Measurements from ENCODE around the gene RAD50. TPM values are rescaled to one million over a fixed set of nuclear protein-coding genes. Genes with fewer than 3 reads are reported as not detected.

Gene RAD50
- total RNA-seq, 2 donors from 2014 or later, result 49.7 to 50.7 TPM

DNA sequence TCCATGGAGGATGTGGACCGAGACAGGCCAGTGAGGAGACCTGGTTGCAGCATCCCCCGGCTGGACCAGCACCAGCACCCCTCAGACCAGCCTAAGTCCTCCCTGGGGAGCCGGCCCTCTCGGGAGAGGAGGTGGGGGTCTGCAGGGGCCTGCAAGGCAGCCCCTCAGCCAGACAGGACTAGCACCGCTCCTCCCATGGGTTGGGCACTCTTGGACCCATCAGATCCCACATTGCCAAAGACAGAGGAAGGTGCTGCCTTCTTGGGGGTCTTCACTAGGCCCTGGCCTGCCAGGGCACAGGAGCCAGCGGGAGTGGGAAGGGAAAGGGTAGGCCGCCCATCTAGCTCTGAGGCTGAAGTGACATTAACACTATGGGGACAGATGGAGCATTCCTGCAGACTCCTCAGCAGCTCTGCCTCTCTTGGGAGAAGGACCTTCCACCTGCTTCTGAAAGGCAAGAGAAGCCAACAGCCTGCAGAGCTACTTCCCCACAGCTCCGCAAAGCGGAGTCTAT, 108.0 kb downstream of the RAD50 start:
- no peaks in the 10 kb centered on the region for H3K9me3 Mint-ChIP-seq
- TF ChIP-seq, protein P1, sequence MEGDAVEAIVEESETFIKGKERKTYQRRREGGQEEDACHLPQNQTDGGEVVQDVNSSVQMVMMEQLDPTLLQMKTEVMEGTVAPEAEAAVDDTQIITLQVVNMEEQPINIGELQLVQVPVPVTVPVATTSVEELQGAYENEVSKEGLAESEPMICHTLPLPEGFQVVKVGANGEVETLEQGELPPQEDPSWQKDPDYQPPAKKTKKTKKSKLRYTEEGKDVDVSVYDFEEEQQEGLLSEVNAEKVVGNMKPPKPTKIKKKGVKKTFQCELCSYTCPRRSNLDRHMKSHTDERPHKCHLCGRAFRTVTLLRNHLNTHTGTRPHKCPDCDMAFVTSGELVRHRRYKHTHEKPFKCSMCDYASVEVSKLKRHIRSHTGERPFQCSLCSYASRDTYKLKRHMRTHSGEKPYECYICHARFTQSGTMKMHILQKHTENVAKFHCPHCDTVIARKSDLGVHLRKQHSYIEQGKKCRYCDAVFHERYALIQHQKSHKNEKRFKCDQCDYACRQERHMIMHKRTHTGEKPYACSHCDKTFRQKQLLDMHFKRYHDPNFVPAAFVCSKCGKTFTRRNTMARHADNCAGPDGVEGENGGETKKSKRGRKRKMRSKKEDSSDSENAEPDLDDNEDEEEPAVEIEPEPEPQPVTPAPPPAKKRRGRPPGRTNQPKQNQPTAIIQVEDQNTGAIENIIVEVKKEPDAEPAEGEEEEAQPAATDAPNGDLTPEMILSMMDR (conservative IDR thresholded peaks at IDR 0.05), result no peak
- Histone ChIP-seq H3K27ac (ENCODE audit: low read depth, low read length) (no peak overlapping the region), H3K4me1 (ENCODE audit: control insufficient read depth, insufficient read depth, low read length) (peaks cover 9% of the 10 kb centered on the region), H3K4me3 (ENCODE audit: low read length) (no peak overlapping the region), H3K9me3 (ENCODE audit: control insufficient read depth, low read length) (no peaks in the 10 kb centered on the region), H3K36me3 (ENCODE audit: control insufficient read depth, insufficient read depth, low read length) (no peaks in the 10 kb centered on the region), H3K27me3 (ENCODE audit: control insufficient read depth, insufficient read depth, low read length, poor library complexity, severe bottlenecking) (no peaks in the 10 kb centered on the region), H3K9ac (ENCODE audit: extremely low read depth, low read length, poor library complexity, severe bottlenecking) (no peak overlapping the region)
- peaks cover 2% of the 10 kb centered on the region for H3K27me3 Mint-ChIP-seq (ENCODE audit: insufficient read depth)
- peaks cover 21% of the 10 kb centered on the region for H3K4me1 Mint-ChIP-seq
- WGBS, 2 experiments (ENCODE audit: insufficient coverage in 1 of 2, insufficient read length in 1 of 2), result 89 to 93% methylated on average over 3 to 9 of the region's 9 CpGs
- H3K36me3 Mint-ChIP-seq (ENCODE audit: low read depth), result no peaks in the 10 kb centered on the region
- H3K27ac Mint-ChIP-seq, result no peak overlapping the region
- no peak overlapping the region for H3K4me3 Mint-ChIP-seq
- DNase-seq, result no peak

DNA sequence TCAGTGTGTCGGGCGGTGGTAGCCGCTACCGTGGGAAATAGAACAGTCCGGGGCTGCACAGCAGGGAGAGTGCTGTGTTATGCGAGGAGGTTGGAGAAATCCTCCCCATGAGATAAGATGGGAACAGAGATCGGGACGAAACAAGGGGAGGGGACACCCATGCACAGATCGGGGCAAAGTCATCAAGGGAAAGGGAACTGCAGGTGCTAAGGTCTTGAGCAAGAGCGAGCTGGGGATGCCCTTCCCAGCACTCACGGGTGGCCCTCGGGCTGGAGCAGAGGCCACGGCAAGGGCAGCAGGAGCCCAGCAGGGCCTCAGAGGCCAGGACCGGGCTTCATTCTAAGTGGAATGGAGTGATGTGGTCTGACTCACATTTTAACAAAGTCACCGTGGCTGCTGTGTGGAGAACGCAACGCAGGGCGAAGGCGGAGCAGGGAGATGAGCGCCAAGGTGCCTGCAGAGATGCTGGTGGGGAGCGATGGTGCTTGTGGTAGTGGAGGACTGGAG, 108.8 kb downstream of the RAD50 start:
- Histone ChIP-seq H3K27ac (ENCODE audit: low read depth, low read length) (no peak overlapping the region), H3K9ac (ENCODE audit: extremely low read depth, low read length, poor library complexity, severe bottlenecking) (no peak overlapping the region), H3K4me1 (ENCODE audit: control insufficient read depth, insufficient read depth, low read length) (peaks cover 9% of the 10 kb centered on the region), H3K27me3 (ENCODE audit: control insufficient read depth, insufficient read depth, low read length, poor library complexity, severe bottlenecking) (no peaks in the 10 kb centered on the region), H3K9me3 (ENCODE audit: control insufficient read depth, low read length) (no peaks in the 10 kb centered on the region), H3K36me3 (ENCODE audit: control insufficient read depth, insufficient read depth, low read length) (no peaks in the 10 kb centered on the region), H3K4me3 (ENCODE audit: low read length) (no peak overlapping the region)
- no peak overlapping the region for H3K27ac Mint-ChIP-seq
- H3K9me3 Mint-ChIP-seq, result no peaks in the 10 kb centered on the region
- DNase-seq, result no peak
- H3K27me3 Mint-ChIP-seq (ENCODE audit: insufficient read depth), result peaks cover 2% of the 10 kb centered on the region
- H3K4me1 Mint-ChIP-seq, result peaks cover 25% of the 10 kb centered on the region
- H3K36me3 Mint-ChIP-seq (ENCODE audit: low read depth), result no peaks in the 10 kb centered on the region
- 86 to 87% methylated on average over 11 to 20 of the region's 21 CpGs for WGBS, 2 experiments (ENCODE audit: insufficient coverage in 1 of 2, insufficient read length in 1 of 2)
- no peak overlapping the region for H3K4me3 Mint-ChIP-seq
- TF ChIP-seq, protein P1 (conservative IDR thresholded peaks at IDR 0.05), result no peak

DNA sequence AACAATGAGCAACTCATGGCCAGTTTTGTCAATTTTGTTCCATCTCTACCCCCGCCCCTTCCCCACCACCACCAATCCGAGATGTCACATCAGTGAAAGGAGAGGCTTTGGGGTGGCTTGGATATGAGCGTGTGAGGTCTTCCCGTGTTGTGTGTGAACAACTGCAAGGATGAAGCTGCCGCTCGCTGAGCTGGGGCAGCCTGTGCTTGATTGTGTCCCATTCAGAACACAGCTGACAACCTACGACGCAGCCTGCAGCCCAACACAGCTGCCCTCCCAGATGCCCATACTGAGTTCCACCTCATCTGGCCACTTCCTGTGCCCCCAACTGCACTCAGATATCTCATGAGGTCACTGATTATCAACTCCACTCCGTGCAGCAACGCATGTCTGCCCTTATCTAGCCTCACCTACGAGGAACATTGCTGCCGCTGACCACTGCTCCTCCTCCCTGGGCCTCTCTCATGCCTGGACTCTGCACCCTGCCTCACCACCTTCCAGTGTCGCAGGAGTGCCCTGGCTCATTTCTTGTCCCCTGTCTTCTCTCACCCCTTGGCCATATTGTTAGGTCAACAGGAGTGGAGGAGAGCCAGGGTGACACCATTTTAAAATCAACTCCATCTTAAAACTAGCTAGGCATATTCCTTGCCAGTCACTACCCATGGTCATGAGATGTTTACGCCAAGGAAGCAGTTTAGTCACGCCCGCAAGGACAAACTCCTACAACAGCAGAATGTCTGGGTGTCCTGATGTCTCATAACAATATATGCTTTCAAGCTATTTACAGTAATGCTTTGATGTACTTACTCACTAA, 109.7 kb downstream of the RAD50 start:
- Histone ChIP-seq H3K27ac (ENCODE audit: low read depth, low read length) (no peak overlapping the region), H3K9ac (ENCODE audit: extremely low read depth, low read length, poor library complexity, severe bottlenecking) (no peak overlapping the region), H3K9me3 (ENCODE audit: control insufficient read depth, low read length) (no peaks in the 10 kb centered on the region), H3K4me1 (ENCODE audit: control insufficient read depth, insufficient read depth, low read length) (peaks cover 9% of the 10 kb centered on the region), H3K27me3 (ENCODE audit: control insufficient read depth, insufficient read depth, low read length, poor library complexity, severe bottlenecking) (no peaks in the 10 kb centered on the region), H3K4me3 (ENCODE audit: low read length) (no peak overlapping the region), H3K36me3 (ENCODE audit: control insufficient read depth, insufficient read depth, low read length) (no peaks in the 10 kb centered on the region)
- DNase-seq, result no peak
- Mint-ChIP-seq H3K4me3 (no peak overlapping the region), H3K27ac (no peak overlapping the region), H3K27me3 (ENCODE audit: insufficient read depth) (no peaks in the 10 kb centered on the region), H3K9me3 (no peaks in the 10 kb centered on the region), H3K36me3 (ENCODE audit: low read depth) (no peaks in the 10 kb centered on the region), H3K4me1 (peaks cover 22% of the 10 kb centered on the region)
- WGBS, 2 experiments (ENCODE audit: insufficient coverage in 1 of 2, insufficient read length in 1 of 2), result 92 to 95% methylated on average over 13 to 16 of the region's 16 CpGs
- TF ChIP-seq, protein P1 (conservative IDR thresholded peaks at IDR 0.05), result no peak
